GM12878 (cell line): ENCODE data around the gene GID4. TPM values are rescaled to one million over a fixed set of nuclear protein-coding genes. Genes with fewer than 3 reads are reported as not detected.

Experiments
- ATAC-seq: fragments of 200-7000 bp; cut with Tn5 transposase; 3 replicates; pipeline ENCODE4 v1.9.1; 2020; ENCODE audit warnings: mild to moderate bottlenecking, moderate library complexity
- BruUV-seq: library from RNA; stranded (reverse); fragments of 400-500 nt; replicated peaks from 2 replicates; lab custom pipeline; 2021; lab: Mats Ljungman, UMichigan
- CTCF ChIA-PET: fragments of 300-600 bp; sonication (Branson Sonifier 250); formaldehyde crosslinking; extraction: SDS; loops from one replicate; lab custom pipeline; 2021; ENCODE audit warnings: inconsistent platforms; lab: Yijun Ruan, JAX
- POLR2A ChIA-PET: fragments of 350-600 bp; formaldehyde crosslinking; extraction: SDS; loops from one replicate; lab custom pipeline; 2021; ENCODE audit warnings: inconsistent platforms; lab: Charles Lee
- RAD21 ChIA-PET: fragments of 300-600 bp; sonication (Branson Sonifier 250); formaldehyde crosslinking; loops from one replicate; lab custom pipeline; 2023; ENCODE audit warnings: antibody characterized with exemption; ENCODE audit not compliant: unreplicated experiment; lab: Charles Lee
- SMC1A ChIA-PET: fragments of 300-600 bp; sonication (Branson Sonifier 250); formaldehyde crosslinking; loops from one replicate; lab custom pipeline; 2023; ENCODE audit not compliant: unreplicated experiment, uncharacterized antibody; lab: Charles Lee
- DNase-seq: peaks from one replicate; pipeline ENCODE4 v3.0.0-alpha.2; 2011; ENCODE audit warnings: low read depth, low spot score
- FAIRE-seq: peaks from 3 replicates; lab custom pipeline; 2011; peaks lifted over from hg19 to GRCh38; lab: Jason Lieb, UNC
- H2AFZ ChIP-seq: 2 replicates; pipeline ENCODE4 v1.6.0; 2011; ENCODE audit warnings: low read depth, low read length, control low read depth; ENCODE audit not compliant: control insufficient read depth
- H3K27ac ChIP-seq: 2 replicates; pipeline ENCODE4 v1.5.1; 2011; ENCODE audit warnings: control low read depth; ENCODE audit not compliant: control insufficient read depth, insufficient read depth
- H3K27me3 ChIP-seq, 2 experiments: replicated peaks in 1 of 2; 2 replicates each; pipeline versions ENCODE4 v1.6.0 to v1.6.1; 2011; ENCODE audit warnings: low read length in 1 of 2; ENCODE audit not compliant: control insufficient read depth in 2 of 2, insufficient read depth in 2 of 2
- H3K36me3 ChIP-seq, 2 experiments: 2 replicates each; pipeline ENCODE4 v1.5.1; 2011; ENCODE audit warnings: low read length in 1 of 2; ENCODE audit not compliant: control insufficient read depth in 2 of 2, insufficient read depth in 2 of 2
- H3K4me1 ChIP-seq: 2 replicates; pipeline ENCODE4 v1.6.1; 2011; ENCODE audit warnings: mild to moderate bottlenecking, low read length, moderate library complexity, mixed read lengths; ENCODE audit not compliant: control insufficient read depth, insufficient read depth
- H3K4me2 ChIP-seq: 2 replicates; pipeline ENCODE4 v1.6.0; 2011; ENCODE audit warnings: control low read depth; ENCODE audit not compliant: control insufficient read depth, insufficient read depth
- H3K4me3 ChIP-seq: fragments of 200-600 bp; sonication (generic); 2 replicates; pipeline ENCODE4 v1.5.1; 2016
- H3K79me2 ChIP-seq: 2 replicates; pipeline ENCODE4 v1.6.0; 2011; ENCODE audit warnings: low read length; ENCODE audit not compliant: control insufficient read depth, insufficient read depth
- H3K9ac ChIP-seq: 2 replicates; pipeline ENCODE4 v1.8.0; 2011; ENCODE audit warnings: low read length, control low read depth, mixed read lengths; ENCODE audit not compliant: control insufficient read depth, insufficient read depth
- H3K9me3 ChIP-seq: replicated peaks from 3 replicates; pipeline ENCODE4 v1.5.1; 2011; ENCODE audit warnings: mild to moderate bottlenecking, low read length; ENCODE audit not compliant: control insufficient read depth, insufficient read depth
- H4K20me1 ChIP-seq: 2 replicates; pipeline ENCODE4 v1.6.0; 2011; ENCODE audit not compliant: control insufficient read depth, insufficient read depth
- DPF2 ChIP-seq: fragments of 450-650 bp; IDR thresholded peaks from 2 replicates; pipeline ENCODE4 v1.6.1; 2017; ENCODE audit warnings: mild to moderate bottlenecking
- HCFC1 ChIP-seq: fragments of 150-350 bp; IDR thresholded peaks from 2 replicates; pipeline ENCODE4 v1.6.1; 2014; ENCODE audit warnings: low read length
- NRF1 ChIP-seq: conservative IDR thresholded peaks from 2 replicates; pipeline ENCODE4 v1.6.1; 2011; ENCODE audit warnings: mild to moderate bottlenecking, low read depth, low read length, improper control_type of control experiment
- RUNX3 ChIP-seq: IDR thresholded peaks from 2 replicates; pipeline ENCODE4 v1.6.1; 2012; ENCODE audit warnings: low read length, inconsistent platforms
- SIN3A ChIP-seq: IDR thresholded peaks from 2 replicates; pipeline ENCODE4 v1.6.1; 2012; ENCODE audit warnings: low read depth, low read length, improper control_type of control experiment
- SIX5 ChIP-seq: IDR thresholded peaks from 2 replicates; pipeline ENCODE4 v1.6.1; 2011; ENCODE audit warnings: mild to moderate bottlenecking, low read depth, low read length, moderate library complexity; ENCODE audit not compliant: severe bottlenecking
- SMAD5 ChIP-seq: IDR thresholded peaks from 2 replicates; pipeline ENCODE4 v1.6.1; 2016; ENCODE audit warnings: antibody characterized with exemption, low read depth
- SP1 ChIP-seq: IDR thresholded peaks from one replicate; pipeline ENCODE4 v1.6.1; 2011; ENCODE audit warnings: low read depth, low read length
- SPI1 ChIP-seq: IDR thresholded peaks from 2 replicates; pipeline ENCODE4 v1.6.1; 2011; ENCODE audit warnings: low read depth, mild to moderate bottlenecking, low read length, moderate library complexity, borderline replicate concordance; ENCODE audit not compliant: insufficient read depth
- TCF12 ChIP-seq: IDR thresholded peaks from 2 replicates; pipeline ENCODE4 v1.6.1; 2011; ENCODE audit warnings: low read depth, mild to moderate bottlenecking, low read length
- ZBED1 ChIP-seq: IDR thresholded peaks from 2 replicates; pipeline ENCODE4 v1.6.1; 2016; ENCODE audit warnings: borderline replicate concordance
- ZNF384 ChIP-seq: IDR thresholded peaks from 2 replicates; pipeline ENCODE4 v1.6.1; 2012; ENCODE audit warnings: low read depth, mild to moderate bottlenecking, low read length, improper control_type of control experiment, borderline replicate concordance
- WGBS: methylation state at CpG from one replicate; pipeline ENCODE4 v1.1.6; 2016; ENCODE audit warnings: low lambda C conversion rate; ENCODE audit not compliant: insufficient replicate concordance, insufficient coverage; ENCODE audit errors: missing lambda C conversion rate; 5-methylcytosine and 5-hydroxymethylcytosine counted together
- in situ Hi-C: fragments of 300-500 bp; cut with MboI; formaldehyde crosslinking; loops from 9 replicates; pipeline ENCODE4 v1.14.3; 2018; ENCODE audit warnings: mixed read lengths
- intact Hi-C: fragments of 100-400 bp; cut with micrococcal nuclease; formaldehyde crosslinking; loops from one replicate; pipeline ENCODE4 v1.14.2; 2022; ENCODE audit not compliant: unreplicated experiment
- polyA plus RNA-seq, 11 experiments: library from polyadenylated mRNA; depleted of rRNA in 4 of 11; unstranded in 6 of 11; stranded (reverse) in 5 of 11; fragments of >200 nt; fragmentation: Nextera tagmentation in 4 of 11; fragmentation: Illumina TruSeq in 1 of 11; extraction: Ambion mirVana in 4 of 11; extraction: Trizol in 1 of 11; gene quantifications; 1 replicate in 1 of 11; 2 replicates in 10 of 11; pipeline versions ENCODE4 v1.2.1 to v1.2.3, GENCODE V29; 2011 to 2016; ENCODE audit warnings: inconsistent platforms in 2 of 11, missing spikeins in 2 of 11, low read depth in 1 of 11
- total RNA-seq, 4 experiments: library from RNA; depleted of rRNA in 3 of 4; stranded (reverse); fragments of >200 nt in 3 of 4; fragmentation: Illumina TruSeq in 1 of 4; extraction: Trizol in 1 of 4; gene quantifications; 2 replicates each; pipeline versions ENCODE4 v1.2.1 to v1.2.3, GENCODE V29; 2013 to 2021
- TF ChIP-seq, protein P1 (sequence below): fragments of 450-650 bp; formaldehyde crosslinking; IDR thresholded peaks from 2 replicates; pipeline ENCODE4 v1.5.0; 2022; ENCODE audit warnings: mild to moderate bottlenecking, missing genetic modification characterization
- TF ChIP-seq, protein P2 (sequence below): IDR thresholded peaks from 2 replicates; pipeline ENCODE4 v1.6.1; 2012; ENCODE audit warnings: mild to moderate bottlenecking, low read depth, low read length
- TF ChIP-seq, protein P3 (sequence below): fragments of 450-650 bp; IDR thresholded peaks from 2 replicates; pipeline ENCODE4 v1.6.1; 2016; ENCODE audit warnings: mild to moderate bottlenecking

The GID4 gene
- total and polyA plus RNA-seq, 10 of the 15 experiments (the other 5 are each of a cell fraction or from before 2014, with no cell fraction given) = 0.93 to 7.3 (median 3.6) TPM

DNA sequence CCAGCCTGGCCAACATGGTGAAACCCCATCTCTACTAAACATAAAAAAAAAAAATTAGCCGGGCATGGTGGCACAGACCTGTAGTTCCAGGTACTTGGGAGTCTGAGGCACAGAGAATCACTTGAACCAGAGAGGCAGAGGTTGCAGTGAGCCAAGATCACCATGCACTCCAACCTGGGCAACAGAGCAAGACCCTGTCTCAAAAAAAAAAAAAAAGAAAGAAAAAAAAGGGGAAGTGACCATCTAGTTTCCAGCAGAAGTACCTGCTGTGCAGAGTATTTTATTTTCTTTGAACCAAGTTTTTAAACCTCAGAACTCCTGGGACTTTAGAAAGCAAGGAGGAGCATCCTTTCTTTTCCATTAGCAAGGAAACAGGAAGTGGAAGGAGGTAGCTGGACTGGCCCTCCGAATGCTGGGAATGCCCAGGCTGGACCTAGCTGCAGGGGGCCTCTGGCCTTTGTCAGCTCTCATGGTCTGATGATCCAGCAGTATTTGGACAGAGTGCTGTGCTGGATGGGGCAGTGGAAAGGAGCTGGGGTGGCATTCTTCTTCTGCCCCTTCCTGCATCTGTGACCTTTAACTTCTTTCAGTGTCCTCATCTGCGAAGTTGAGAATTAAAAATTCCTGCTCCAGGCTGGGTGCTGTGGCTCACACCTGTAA is 6.6 kb downstream of the GID4 start:
- no peak for ATAC-seq
- no peak overlapping the region for H3K9ac ChIP-seq
- POLR2A ChIA-PET = no interaction called here
- H3K27me3 ChIP-seq = no peaks in the 10 kb centered on the region
- 85% methylated on average over 3 of the region's 3 CpGs for WGBS
- no peak overlapping the region for H2AFZ ChIP-seq
- no peak overlapping the region for H3K4me3 ChIP-seq
- SMC1A ChIA-PET = interaction anchor here (0.6 kb wide), 1 partner anchor 126 kb away, joined by 3 read pairs; no protein-coding TSS in a partner anchor
- H3K4me2 ChIP-seq = no peak overlapping the region
- intact Hi-C loops = no loop called here
- peaks cover 0 to 2% of the 10 kb centered on the region in 2 experiments; a peak in 1 of 4 replicates for H3K36me3 ChIP-seq
- H3K27ac ChIP-seq = no peak overlapping the region
- TF ChIP-seq RUNX3 = no peak
- TF ChIP-seq TCF12 = no peak
- no peak for TF ChIP-seq SIX5
- TF ChIP-seq, protein P1, sequence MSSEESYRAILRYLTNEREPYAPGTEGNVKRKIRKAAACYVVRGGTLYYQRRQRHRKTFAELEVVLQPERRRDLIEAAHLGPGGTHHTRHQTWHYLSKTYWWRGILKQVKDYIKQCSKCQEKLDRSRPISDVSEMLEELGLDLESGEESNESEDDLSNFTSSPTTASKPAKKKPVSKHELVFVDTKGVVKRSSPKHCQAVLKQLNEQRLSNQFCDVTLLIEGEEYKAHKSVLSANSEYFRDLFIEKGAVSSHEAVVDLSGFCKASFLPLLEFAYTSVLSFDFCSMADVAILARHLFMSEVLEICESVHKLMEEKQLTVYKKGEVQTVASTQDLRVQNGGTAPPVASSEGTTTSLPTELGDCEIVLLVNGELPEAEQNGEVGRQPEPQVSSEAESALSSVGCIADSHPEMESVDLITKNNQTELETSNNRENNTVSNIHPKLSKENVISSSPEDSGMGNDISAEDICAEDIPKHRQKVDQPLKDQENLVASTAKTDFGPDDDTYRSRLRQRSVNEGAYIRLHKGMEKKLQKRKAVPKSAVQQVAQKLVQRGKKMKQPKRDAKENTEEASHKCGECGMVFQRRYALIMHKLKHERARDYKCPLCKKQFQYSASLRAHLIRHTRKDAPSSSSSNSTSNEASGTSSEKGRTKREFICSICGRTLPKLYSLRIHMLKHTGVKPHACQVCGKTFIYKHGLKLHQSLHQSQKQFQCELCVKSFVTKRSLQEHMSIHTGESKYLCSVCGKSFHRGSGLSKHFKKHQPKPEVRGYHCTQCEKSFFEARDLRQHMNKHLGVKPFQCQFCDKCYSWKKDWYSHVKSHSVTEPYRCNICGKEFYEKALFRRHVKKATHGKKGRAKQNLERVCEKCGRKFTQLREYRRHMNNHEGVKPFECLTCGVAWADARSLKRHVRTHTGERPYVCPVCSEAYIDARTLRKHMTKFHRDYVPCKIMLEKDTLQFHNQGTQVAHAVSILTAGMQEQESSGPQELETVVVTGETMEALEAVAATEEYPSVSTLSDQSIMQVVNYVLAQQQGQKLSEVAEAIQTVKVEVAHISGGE = no peak
- TF ChIP-seq SP1 = no peak
- TF ChIP-seq, protein P2, sequence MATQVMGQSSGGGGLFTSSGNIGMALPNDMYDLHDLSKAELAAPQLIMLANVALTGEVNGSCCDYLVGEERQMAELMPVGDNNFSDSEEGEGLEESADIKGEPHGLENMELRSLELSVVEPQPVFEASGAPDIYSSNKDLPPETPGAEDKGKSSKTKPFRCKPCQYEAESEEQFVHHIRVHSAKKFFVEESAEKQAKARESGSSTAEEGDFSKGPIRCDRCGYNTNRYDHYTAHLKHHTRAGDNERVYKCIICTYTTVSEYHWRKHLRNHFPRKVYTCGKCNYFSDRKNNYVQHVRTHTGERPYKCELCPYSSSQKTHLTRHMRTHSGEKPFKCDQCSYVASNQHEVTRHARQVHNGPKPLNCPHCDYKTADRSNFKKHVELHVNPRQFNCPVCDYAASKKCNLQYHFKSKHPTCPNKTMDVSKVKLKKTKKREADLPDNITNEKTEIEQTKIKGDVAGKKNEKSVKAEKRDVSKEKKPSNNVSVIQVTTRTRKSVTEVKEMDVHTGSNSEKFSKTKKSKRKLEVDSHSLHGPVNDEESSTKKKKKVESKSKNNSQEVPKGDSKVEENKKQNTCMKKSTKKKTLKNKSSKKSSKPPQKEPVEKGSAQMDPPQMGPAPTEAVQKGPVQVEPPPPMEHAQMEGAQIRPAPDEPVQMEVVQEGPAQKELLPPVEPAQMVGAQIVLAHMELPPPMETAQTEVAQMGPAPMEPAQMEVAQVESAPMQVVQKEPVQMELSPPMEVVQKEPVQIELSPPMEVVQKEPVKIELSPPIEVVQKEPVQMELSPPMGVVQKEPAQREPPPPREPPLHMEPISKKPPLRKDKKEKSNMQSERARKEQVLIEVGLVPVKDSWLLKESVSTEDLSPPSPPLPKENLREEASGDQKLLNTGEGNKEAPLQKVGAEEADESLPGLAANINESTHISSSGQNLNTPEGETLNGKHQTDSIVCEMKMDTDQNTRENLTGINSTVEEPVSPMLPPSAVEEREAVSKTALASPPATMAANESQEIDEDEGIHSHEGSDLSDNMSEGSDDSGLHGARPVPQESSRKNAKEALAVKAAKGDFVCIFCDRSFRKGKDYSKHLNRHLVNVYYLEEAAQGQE = no peak
- no peak for TF ChIP-seq SMAD5
- no peak for TF ChIP-seq DPF2
- TF ChIP-seq ZBED1 = no peak
- TF ChIP-seq ZNF384 = peak; percentile 63; the same call in 1 of the 2 replicates
- peak; percentile 76 for TF ChIP-seq SPI1
- TF ChIP-seq NRF1 = no peak
- no peak for TF ChIP-seq HCFC1
- no peak for TF ChIP-seq SIN3A
- TF ChIP-seq, protein P3, sequence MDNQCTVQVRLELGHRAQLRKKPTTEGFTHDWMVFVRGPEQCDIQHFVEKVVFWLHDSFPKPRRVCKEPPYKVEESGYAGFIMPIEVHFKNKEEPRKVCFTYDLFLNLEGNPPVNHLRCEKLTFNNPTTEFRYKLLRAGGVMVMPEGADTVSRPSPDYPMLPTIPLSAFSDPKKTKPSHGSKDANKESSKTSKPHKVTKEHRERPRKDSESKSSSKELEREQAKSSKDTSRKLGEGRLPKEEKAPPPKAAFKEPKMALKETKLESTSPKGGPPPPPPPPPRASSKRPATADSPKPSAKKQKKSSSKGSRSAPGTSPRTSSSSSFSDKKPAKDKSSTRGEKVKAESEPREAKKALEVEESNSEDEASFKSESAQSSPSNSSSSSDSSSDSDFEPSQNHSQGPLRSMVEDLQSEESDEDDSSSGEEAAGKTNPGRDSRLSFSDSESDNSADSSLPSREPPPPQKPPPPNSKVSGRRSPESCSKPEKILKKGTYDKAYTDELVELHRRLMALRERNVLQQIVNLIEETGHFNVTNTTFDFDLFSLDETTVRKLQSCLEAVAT = no peak
- FAIRE-seq = no peak
- CTCF ChIA-PET = interaction anchor here (1.1 kb wide), 1 partner anchor 10 kb away, joined by 3 read pairs; no protein-coding TSS in a partner anchor
- in situ Hi-C loops = no loop called here
- H4K20me1 ChIP-seq = no peaks in the 10 kb centered on the region
- no peaks in the 10 kb centered on the region; the same call in 1 of the 2 replicates for H3K79me2 ChIP-seq
- DNase-seq = no peak
- RAD21 ChIA-PET = no interaction called here
- no TSS peak for BruUV-seq
- no peaks in the 10 kb centered on the region for H3K9me3 ChIP-seq
- H3K4me1 ChIP-seq = peaks cover 1% of the 10 kb centered on the region
